ENCODE data around the gene UBL4B. TPM values are rescaled to one million over a fixed set of nuclear protein-coding genes. Genes with fewer than 3 reads are reported as not detected.

Gene UBL4B
- total RNA-seq, 4 donors from 2014 or later = 0.16 TPM; not detected in 3

DNA sequence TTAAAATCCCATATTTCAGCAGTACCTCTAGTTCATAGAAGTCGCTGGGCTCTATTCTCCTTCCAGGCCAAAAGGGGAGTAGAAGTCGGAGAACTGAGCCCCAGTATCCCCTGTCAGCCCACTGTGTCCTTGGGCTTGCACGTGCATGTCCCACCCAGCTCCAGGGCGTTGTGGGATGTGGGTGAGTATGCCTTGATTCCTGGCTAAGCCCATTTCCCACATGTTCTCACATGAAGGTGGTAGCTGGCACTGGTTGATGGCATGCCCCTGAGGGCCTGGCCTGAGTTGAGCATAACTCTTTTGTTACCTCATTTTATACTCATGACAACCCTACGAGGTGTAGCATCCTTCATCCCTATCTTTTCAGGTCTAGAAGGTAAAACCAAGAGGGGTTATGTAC lies 46.0 kb downstream of the UBL4B start:
- Histone ChIP-seq H3K4me3 (no peak overlapping the region), H3K27ac (no peak overlapping the region), H3K36me3 (no peaks in the 10 kb centered on the region), H3K9me3 (no peaks in the 10 kb centered on the region), H3K4me1 (no peaks in the 10 kb centered on the region), H3K27me3 (peaks cover 0 to 5% (median 0%) of the 10 kb centered on the region in 3 donors)
- DNase-seq (no peak), ATAC-seq (no peak)
- intact Hi-C loops (cut with DNase I; ENCODE audit: low total_unique reads) (no loop called here), in situ Hi-C loops (cut with MboI; ENCODE audit: low sequenced_read_pairs in 4 of 4) (no loop called here)
- TF ChIP-seq POLR2A (IDR thresholded peaks at IDR 0.05) = no peak
- TF ChIP-seq, protein P1, sequence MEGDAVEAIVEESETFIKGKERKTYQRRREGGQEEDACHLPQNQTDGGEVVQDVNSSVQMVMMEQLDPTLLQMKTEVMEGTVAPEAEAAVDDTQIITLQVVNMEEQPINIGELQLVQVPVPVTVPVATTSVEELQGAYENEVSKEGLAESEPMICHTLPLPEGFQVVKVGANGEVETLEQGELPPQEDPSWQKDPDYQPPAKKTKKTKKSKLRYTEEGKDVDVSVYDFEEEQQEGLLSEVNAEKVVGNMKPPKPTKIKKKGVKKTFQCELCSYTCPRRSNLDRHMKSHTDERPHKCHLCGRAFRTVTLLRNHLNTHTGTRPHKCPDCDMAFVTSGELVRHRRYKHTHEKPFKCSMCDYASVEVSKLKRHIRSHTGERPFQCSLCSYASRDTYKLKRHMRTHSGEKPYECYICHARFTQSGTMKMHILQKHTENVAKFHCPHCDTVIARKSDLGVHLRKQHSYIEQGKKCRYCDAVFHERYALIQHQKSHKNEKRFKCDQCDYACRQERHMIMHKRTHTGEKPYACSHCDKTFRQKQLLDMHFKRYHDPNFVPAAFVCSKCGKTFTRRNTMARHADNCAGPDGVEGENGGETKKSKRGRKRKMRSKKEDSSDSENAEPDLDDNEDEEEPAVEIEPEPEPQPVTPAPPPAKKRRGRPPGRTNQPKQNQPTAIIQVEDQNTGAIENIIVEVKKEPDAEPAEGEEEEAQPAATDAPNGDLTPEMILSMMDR (IDR thresholded peaks at IDR 0.05 in 4 of 5, conservative IDR thresholded peaks at IDR 0.05 in 1 of 5) = no peak

- in situ Hi-C loops (cut with MboI; ENCODE audit: low sequenced_read_pairs in 4 of 4) = no loop called here
- TF ChIP-seq POLR2A (IDR thresholded peaks at IDR 0.05) = no peak
- TF ChIP-seq, protein P1 (IDR thresholded peaks at IDR 0.05 in 4 of 5, conservative IDR thresholded peaks at IDR 0.05 in 1 of 5) = no peak
- intact Hi-C loops (cut with DNase I; ENCODE audit: low total_unique reads) = no loop called here
- Histone ChIP-seq H3K4me3 (no peak overlapping the region), H3K36me3 (no peaks in the 10 kb centered on the region), H3K27ac (no peak overlapping the region), H3K9me3 (no peaks in the 10 kb centered on the region), H3K27me3 (peaks cover 0 to under 1% (median 0%) of the 10 kb centered on the region in 3 donors), H3K4me1 (no peaks in the 10 kb centered on the region)
- DNase-seq (no peak), ATAC-seq (no peak)
These were observed 46.9 kb downstream of the UBL4B start for GRCh38 chr1:110159168-110159567.

DNA sequence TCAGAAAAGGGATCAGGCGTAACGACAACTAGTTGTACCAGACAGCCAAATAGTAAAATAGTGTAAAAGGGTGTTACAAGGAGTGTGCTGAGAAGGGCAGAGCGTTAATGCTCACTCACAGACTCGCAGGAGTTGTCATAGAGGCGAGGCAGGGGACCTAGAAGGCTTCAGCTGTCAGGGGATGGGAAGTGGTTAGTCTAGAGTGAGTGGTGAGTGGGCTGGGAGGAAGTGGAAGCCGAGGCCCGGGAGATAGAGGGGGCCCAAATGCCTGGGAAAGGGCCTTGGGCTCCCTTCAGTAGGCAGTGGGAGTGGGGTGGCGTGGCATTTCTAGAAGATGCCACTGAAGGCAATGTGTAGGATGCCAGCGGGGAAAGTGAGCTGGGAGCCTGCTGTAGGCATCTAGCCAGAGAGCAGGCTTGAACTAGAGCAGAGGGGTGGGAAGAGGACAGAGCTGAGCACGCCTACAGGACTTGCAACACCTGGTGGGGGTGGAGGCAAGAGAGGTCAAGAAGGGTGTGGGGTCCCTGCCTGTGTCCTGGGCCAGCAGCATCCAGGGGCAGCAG lies 48.4 kb downstream of the UBL4B start:
- in situ Hi-C loops (cut with MboI; ENCODE audit: low sequenced_read_pairs in 4 of 4) = no loop called here
- Histone ChIP-seq H3K4me3 (no peak overlapping the region), H3K27ac (no peak overlapping the region), H3K9me3 (no peaks in the 10 kb centered on the region), H3K4me1 (no peaks in the 10 kb centered on the region), H3K27me3 (no peaks in the 10 kb centered on the region), H3K36me3 (no peaks in the 10 kb centered on the region)
- DNase-seq (no peak), ATAC-seq (no peak)
- no peak for TF ChIP-seq POLR2A (IDR thresholded peaks at IDR 0.05)
- TF ChIP-seq, protein P1 (IDR thresholded peaks at IDR 0.05 in 4 of 5, conservative IDR thresholded peaks at IDR 0.05 in 1 of 5) = no peak
- intact Hi-C loops (cut with DNase I; ENCODE audit: low total_unique reads) = no loop called here

- in situ Hi-C loops (cut with MboI; ENCODE audit: low sequenced_read_pairs in 4 of 4) = no loop called here
- Histone ChIP-seq H3K27ac (no peak overlapping the region), H3K36me3 (no peaks in the 10 kb centered on the region), H3K9me3 (no peaks in the 10 kb centered on the region), H3K4me3 (no peak overlapping the region), H3K4me1 (no peaks in the 10 kb centered on the region), H3K27me3 (no peaks in the 10 kb centered on the region)
- ATAC-seq (no peak), DNase-seq (no peak)
- intact Hi-C loops (cut with DNase I; ENCODE audit: low total_unique reads) = no loop called here
- TF ChIP-seq, protein P1 (IDR thresholded peaks at IDR 0.05 in 4 of 5, conservative IDR thresholded peaks at IDR 0.05 in 1 of 5) = no peak
- TF ChIP-seq POLR2A (IDR thresholded peaks at IDR 0.05) = no peak
These were observed 48.9 kb downstream of the UBL4B start for GRCh38 chr1:110161165-110161564.

DNA sequence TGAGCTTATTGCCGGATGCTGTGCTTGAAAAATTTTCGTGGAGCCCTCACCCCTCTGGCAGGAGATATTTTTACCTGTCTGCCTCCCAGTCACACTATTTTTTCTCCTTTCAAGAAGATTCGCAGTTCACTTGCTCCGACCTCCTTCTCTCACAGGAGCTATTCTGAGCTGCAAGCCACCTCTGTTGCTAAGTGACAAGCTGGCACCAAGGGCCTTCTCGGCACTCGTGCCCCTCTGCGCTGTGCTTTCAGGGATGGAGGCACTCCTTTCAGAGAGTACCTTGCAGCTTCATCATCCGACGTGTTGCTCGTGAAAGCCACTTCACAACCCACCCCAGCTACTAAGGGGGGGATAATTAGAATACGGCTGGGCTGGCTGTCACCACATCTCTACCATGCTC lies 49.6 kb downstream of the UBL4B start:
- no peak for DNase-seq
- no peaks in the 10 kb centered on the region for H3K36me3 ChIP-seq
- no peaks in the 10 kb centered on the region for H3K4me1 ChIP-seq
- H3K27me3 ChIP-seq = no peaks in the 10 kb centered on the region
- H3K4me3 ChIP-seq = no peak overlapping the region
- intact Hi-C loops (cut with DNase I; ENCODE audit: low total_unique reads) (no loop called here), in situ Hi-C loops (cut with MboI; ENCODE audit: low sequenced_read_pairs in 4 of 4) (no loop called here)
- H3K9me3 ChIP-seq = no peaks in the 10 kb centered on the region
- TF ChIP-seq, protein P1 (IDR thresholded peaks at IDR 0.05 in 4 of 5, conservative IDR thresholded peaks at IDR 0.05 in 1 of 5) = no peak
- no peak for TF ChIP-seq POLR2A (IDR thresholded peaks at IDR 0.05)
- no peak overlapping the region for H3K27ac ChIP-seq
- no peak for ATAC-seq

Data from gastrocnemius medialis (tissue), 4 donors.